Endothelial cell (in vitro differentiated cells): ENCODE measurements around the gene VPS16. TPM values are rescaled to one million over a fixed set of nuclear protein-coding genes. Genes with fewer than 3 reads are reported as not detected.

ENCODE experiments used
- DNase-seq: peaks from one replicate; pipeline ENCODE4 v3.0.0; 2021; ENCODE audit warnings: low spot score
- H3K27ac Mint-ChIP-seq: one replicate; pipeline ENCODE4 v1.8.0; 2021; ENCODE audit warnings: mixed read lengths, inconsistent platforms; ENCODE audit not compliant: unreplicated experiment
- H3K27me3 Mint-ChIP-seq: one replicate; pipeline ENCODE4 v1.8.0; 2021; ENCODE audit warnings: mild to moderate bottlenecking, moderate library complexity, mixed read lengths, inconsistent platforms; ENCODE audit not compliant: unreplicated experiment
- H3K36me3 Mint-ChIP-seq: one replicate; pipeline ENCODE4 v1.8.0; 2021; ENCODE audit warnings: mild to moderate bottlenecking, low read depth, mixed read lengths, inconsistent platforms; ENCODE audit not compliant: unreplicated experiment
- H3K4me1 Mint-ChIP-seq: one replicate; pipeline ENCODE4 v1.8.0; 2021; ENCODE audit warnings: mild to moderate bottlenecking, mixed read lengths, inconsistent platforms; ENCODE audit not compliant: unreplicated experiment
- H3K4me3 Mint-ChIP-seq: one replicate; pipeline ENCODE4 v1.8.0; 2021; ENCODE audit warnings: mild to moderate bottlenecking, mixed read lengths, inconsistent platforms; ENCODE audit not compliant: unreplicated experiment
- H3K9me3 Mint-ChIP-seq: one replicate; pipeline ENCODE4 v1.8.0; 2021; ENCODE audit warnings: mixed read lengths, inconsistent platforms; ENCODE audit not compliant: unreplicated experiment
- total RNA-seq: library from RNA; stranded (reverse); fragmentation: NEBNext Ultra II Directional; extraction: Animal tissue kit (Norgen Biotek cat#: 25700); gene quantifications from one replicate; pipeline ENCODE4 v1.2.1, GENCODE V29; 2021; ENCODE audit not compliant: unreplicated experiment
- TF ChIP-seq, protein P1 (sequence below): fragments of 200-600 bp; sonication (generic); IDR thresholded peaks from one replicate; pipeline ENCODE4 v1.5.0; 2021; ENCODE audit warnings: antibody characterized with exemption; ENCODE audit not compliant: unreplicated experiment

Gene VPS16
- total RNA-seq, 1 donor from 2014 or later = 43.3 TPM

DNA sequence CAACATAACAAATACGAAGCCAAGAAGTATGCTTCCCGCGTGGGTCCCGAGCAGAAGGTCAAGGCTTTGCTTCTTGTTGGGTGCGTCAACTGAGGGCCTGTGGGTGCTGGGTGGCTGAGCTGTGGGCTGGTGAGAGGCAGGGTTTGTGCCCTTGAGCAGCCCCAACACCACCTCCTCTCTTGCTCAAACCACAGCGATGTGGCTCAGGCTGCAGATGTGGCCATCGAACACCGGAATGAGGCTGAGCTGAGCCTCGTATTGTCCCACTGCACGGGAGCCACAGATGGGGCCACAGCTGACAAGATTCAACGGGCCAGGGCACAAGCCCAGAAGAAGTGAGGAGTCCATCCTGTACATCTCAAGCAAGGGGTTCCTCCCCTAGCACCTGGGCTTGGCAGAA, 25.7 kb downstream of the VPS16 start:
- Mint-ChIP-seq H3K27ac (no peak overlapping the region), H3K36me3 (peaks cover 2% of the 10 kb centered on the region), H3K27me3 (peaks cover 5% of the 10 kb centered on the region), H3K9me3 (no peaks in the 10 kb centered on the region), H3K4me1 (peaks cover 13% of the 10 kb centered on the region), H3K4me3 (no peak overlapping the region)
- TF ChIP-seq, protein P1, sequence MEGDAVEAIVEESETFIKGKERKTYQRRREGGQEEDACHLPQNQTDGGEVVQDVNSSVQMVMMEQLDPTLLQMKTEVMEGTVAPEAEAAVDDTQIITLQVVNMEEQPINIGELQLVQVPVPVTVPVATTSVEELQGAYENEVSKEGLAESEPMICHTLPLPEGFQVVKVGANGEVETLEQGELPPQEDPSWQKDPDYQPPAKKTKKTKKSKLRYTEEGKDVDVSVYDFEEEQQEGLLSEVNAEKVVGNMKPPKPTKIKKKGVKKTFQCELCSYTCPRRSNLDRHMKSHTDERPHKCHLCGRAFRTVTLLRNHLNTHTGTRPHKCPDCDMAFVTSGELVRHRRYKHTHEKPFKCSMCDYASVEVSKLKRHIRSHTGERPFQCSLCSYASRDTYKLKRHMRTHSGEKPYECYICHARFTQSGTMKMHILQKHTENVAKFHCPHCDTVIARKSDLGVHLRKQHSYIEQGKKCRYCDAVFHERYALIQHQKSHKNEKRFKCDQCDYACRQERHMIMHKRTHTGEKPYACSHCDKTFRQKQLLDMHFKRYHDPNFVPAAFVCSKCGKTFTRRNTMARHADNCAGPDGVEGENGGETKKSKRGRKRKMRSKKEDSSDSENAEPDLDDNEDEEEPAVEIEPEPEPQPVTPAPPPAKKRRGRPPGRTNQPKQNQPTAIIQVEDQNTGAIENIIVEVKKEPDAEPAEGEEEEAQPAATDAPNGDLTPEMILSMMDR = no peak
- no peak for DNase-seq

DNA sequence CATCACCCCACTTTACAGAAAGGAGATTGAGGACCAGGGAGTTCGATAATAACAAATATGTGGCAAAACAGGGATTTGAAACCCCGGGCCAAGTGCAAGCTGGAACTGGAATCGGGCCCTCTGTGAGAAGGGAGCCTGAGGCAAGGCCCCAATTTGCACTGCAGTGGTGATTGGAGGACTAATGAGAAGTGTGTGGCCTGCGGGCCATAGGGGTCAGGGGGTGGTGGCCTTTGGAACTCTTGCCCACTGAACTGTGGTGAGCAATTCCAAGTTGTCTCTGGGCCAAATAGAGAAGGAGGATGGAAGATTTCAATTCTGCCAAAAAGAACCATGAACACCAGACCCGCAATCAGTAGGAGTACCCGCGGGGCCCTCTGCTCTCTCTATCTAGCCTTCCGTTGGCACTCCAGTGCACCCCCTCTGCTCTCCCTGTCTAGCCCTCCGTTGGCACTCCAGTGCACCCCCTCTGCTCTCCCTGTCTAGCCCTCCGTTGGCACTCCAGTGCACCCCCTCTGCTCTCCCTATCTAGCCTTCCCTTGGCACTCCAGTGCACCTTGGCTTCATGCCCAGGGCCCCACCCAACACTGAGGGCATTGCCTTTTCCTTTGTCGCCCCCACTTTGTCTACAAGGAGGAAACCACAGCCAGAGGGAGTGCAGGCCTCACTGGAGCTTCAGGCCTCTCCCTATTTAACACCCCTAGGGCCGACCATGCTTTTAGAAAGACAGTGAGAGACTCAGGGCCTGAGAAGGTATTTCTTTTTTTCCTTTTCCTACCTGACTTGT, 26.7 kb downstream of the VPS16 start:
- no peak for DNase-seq
- TF ChIP-seq, protein P1 = no peak
- H3K36me3 Mint-ChIP-seq = no peaks in the 10 kb centered on the region
- H3K4me1 Mint-ChIP-seq = peaks cover 18% of the 10 kb centered on the region
- no peak overlapping the region for H3K4me3 Mint-ChIP-seq
- no peaks in the 10 kb centered on the region for H3K9me3 Mint-ChIP-seq
- peaks cover 5% of the 10 kb centered on the region for H3K27me3 Mint-ChIP-seq
- no peak overlapping the region for H3K27ac Mint-ChIP-seq

DNA sequence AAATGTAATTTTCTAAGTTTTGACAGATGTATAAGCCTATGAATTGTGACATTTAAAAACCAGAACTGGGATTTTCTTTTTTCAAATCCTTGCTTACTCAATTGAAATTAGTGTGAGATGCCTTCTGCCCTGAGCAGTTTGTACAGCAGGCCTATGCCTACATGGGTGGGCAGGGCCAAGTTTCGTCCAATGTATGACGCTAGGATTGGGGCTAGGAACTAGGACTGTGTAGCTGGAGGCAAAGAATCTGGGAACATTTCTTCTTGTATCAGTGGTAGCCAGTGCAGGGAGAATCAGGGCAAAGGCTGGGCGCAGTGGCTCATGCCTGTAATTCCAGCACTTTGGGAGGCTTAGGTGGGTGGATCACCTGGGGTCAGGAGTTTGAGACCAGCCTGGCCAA, 28.8 kb downstream of the VPS16 start:
- H3K9me3 Mint-ChIP-seq = no peaks in the 10 kb centered on the region
- no peaks in the 10 kb centered on the region for H3K36me3 Mint-ChIP-seq
- H3K4me3 Mint-ChIP-seq = no peak overlapping the region
- TF ChIP-seq, protein P1 = no peak
- peaks cover 20% of the 10 kb centered on the region for H3K4me1 Mint-ChIP-seq
- H3K27me3 Mint-ChIP-seq = peaks cover 5% of the 10 kb centered on the region
- DNase-seq = no peak
- H3K27ac Mint-ChIP-seq = no peak overlapping the region

DNA sequence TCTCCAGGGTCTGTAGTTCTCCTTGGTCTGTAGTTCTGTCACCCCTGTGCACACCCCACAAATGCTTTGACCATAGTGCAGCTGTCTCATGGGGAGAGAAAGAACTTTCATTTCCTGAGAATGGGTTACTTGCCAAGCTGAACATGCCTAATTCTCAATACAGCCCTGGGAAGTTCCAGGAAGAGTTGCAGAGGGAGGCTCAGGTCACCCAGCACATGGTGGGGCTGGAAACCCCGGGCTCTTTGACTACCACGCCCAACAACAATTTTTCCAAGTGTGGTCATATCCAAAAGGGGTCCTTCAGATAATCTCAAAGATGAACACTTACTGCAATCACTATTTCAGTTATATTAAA, 30.5 kb downstream of the VPS16 start:
- peaks cover 8% of the 10 kb centered on the region for H3K36me3 Mint-ChIP-seq
- H3K27ac Mint-ChIP-seq = no peak overlapping the region
- H3K4me3 Mint-ChIP-seq = no peak overlapping the region
- TF ChIP-seq, protein P1 = no peak
- DNase-seq = no peak
- H3K27me3 Mint-ChIP-seq = peaks cover 4% of the 10 kb centered on the region
- no peaks in the 10 kb centered on the region for H3K9me3 Mint-ChIP-seq
- H3K4me1 Mint-ChIP-seq = peaks cover 31% of the 10 kb centered on the region

DNA sequence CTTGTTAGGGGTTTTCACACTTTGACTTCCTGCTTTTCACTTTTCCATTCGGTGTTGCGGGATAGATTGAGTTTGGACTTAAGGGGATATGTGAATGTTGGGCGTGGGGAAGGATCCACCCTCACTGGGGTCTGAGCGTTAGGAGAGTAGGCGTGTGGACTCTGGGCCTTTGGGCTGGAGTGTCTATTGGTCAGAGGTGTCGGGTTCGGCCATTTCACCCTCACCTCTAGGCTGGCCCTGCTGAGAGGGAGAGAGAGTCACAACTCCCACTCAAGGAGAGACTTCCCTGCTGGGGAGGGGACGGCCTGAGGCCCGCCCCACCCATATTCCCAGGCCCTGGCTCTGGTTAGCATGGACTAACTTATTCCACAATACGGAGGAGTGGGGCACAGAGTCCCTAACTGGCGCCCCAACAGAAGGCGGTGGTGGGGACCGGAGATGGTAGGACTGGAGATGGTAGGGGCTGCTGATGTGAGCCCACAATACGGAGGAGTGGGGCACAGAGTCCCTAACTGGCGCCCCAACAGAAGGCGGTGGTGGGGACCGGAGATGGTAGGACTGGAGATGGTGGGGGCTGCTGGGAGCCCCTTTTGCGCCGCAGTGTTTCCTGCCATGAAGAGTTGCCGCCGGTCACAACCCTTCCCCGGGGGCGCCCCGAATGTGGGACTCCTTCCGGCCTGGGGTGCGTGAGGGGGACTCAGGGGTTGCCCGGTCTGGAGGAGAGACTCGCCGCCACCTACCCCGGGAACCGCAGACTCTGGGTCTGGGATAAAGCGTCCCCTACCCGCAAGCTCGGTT, 31.3 kb downstream of the VPS16 start:
- H3K36me3 Mint-ChIP-seq = peaks cover 8% of the 10 kb centered on the region
- DNase-seq = no peak
- H3K4me1 Mint-ChIP-seq = peaks cover 31% of the 10 kb centered on the region
- peak overlapping the region; percentile 77 for H3K4me3 Mint-ChIP-seq
- H3K9me3 Mint-ChIP-seq = no peaks in the 10 kb centered on the region
- peaks cover 4% of the 10 kb centered on the region for H3K27me3 Mint-ChIP-seq
- TF ChIP-seq, protein P1 = no peak
- peak overlapping the region; percentile 50 for H3K27ac Mint-ChIP-seq
